ENCODE results near the gene NETO1. TPM values are rescaled to one million over a fixed set of nuclear protein-coding genes. Genes with fewer than 3 reads are reported as not detected.

The NETO1 gene
- total and polyA plus RNA-seq, 4 donors: not detected

GRCh38 chr18:72819050-72819449 is 48.7 kb downstream of the NETO1 start (continued):
- no peak for TF ChIP-seq REST (IDR thresholded peaks at IDR 0.05)
- TF ChIP-seq FOXA2 (IDR thresholded peaks at IDR 0.05): no peak
- TF ChIP-seq YY1 (IDR thresholded peaks at IDR 0.05): no peak
- TF ChIP-seq GABPA (IDR thresholded peaks at IDR 0.05 in 1 of 2, conservative IDR thresholded peaks at IDR 0.05 in 1 of 2): no peak
- no peak for TF ChIP-seq ATF3 (IDR thresholded peaks at IDR 0.05)

- DNase-seq (ENCODE audit: low spot score): no peak
- TF ChIP-seq MAX (IDR thresholded peaks at IDR 0.05) (no peak), JUND (IDR thresholded peaks at IDR 0.05) (no peak)
- no peak overlapping the region for H3K9ac ChIP-seq (ENCODE audit: low read depth in 1 of 2, low read length in 2 of 2)
- H3K4me3 ChIP-seq (ENCODE audit: low read depth in 1 of 3, low read length in 3 of 3): no peak overlapping the region
- peaks cover 0 to 5% (median 0%) of the 10 kb centered on the region in 4 donors for H3K27me3 ChIP-seq (ENCODE audit: control insufficient read depth in 4 of 4, insufficient read depth in 4 of 4, low read length in 3 of 4)
- H3K36me3 ChIP-seq (ENCODE audit: control insufficient read depth in 4 of 4, insufficient read depth in 3 of 4, low read depth in 1 of 4, low read length in 3 of 4): no peaks in the 10 kb centered on the region
- no peaks in the 10 kb centered on the region for H3K9me3 ChIP-seq (ENCODE audit: control insufficient read depth in 4 of 4, low read length in 3 of 4)
- no peaks in the 10 kb centered on the region for H3K4me1 ChIP-seq (ENCODE audit: control insufficient read depth in 4 of 4, insufficient read depth in 4 of 4, low read length in 3 of 4)
- H3K27ac ChIP-seq (ENCODE audit: low read depth in 1 of 2, low read length in 2 of 2): no peak overlapping the region
- WGBS: 67% methylated on average over 7 of the region's 7 CpGs
Observed at GRCh38 chr18:72811047-72811446, 56.7 kb downstream of the NETO1 start.

- 47% methylated on average over 2 of the region's 2 CpGs for WGBS
Observed at GRCh38 chr18:72808680-72809079, 59.1 kb downstream of the NETO1 start.

GRCh38 chr18:72799106-72799505 is 68.7 kb downstream of the NETO1 start:
- Histone ChIP-seq H3K4me3 (ENCODE audit: low read depth in 1 of 3, low read length in 3 of 3) (no peak overlapping the region), H3K27ac (ENCODE audit: low read depth in 1 of 2, low read length in 2 of 2) (no peak overlapping the region), H3K9ac (ENCODE audit: low read depth in 1 of 2, low read length in 2 of 2) (no peak overlapping the region), H3K27me3 (ENCODE audit: control insufficient read depth in 4 of 4, insufficient read depth in 4 of 4, low read length in 3 of 4) (no peaks in the 10 kb centered on the region), H3K4me1 (ENCODE audit: control insufficient read depth in 4 of 4, insufficient read depth in 4 of 4, low read length in 3 of 4) (no peaks in the 10 kb centered on the region), H3K9me3 (ENCODE audit: control insufficient read depth in 4 of 4, low read length in 3 of 4) (no peaks in the 10 kb centered on the region), H3K36me3 (ENCODE audit: control insufficient read depth in 4 of 4, insufficient read depth in 3 of 4, low read depth in 1 of 4, low read length in 3 of 4) (no peaks in the 10 kb centered on the region)
- DNase-seq (ENCODE audit: low spot score): no peak
- TF ChIP-seq JUND (IDR thresholded peaks at IDR 0.05) (no peak), RAD21 (IDR thresholded peaks at IDR 0.05) (no peak)
- 69% methylated on average over 3 of the region's 3 CpGs for WGBS

More at GRCh38 chr18:72808680-72809079, 59.1 kb downstream of the NETO1 start:
- Histone ChIP-seq H3K27ac (ENCODE audit: low read depth in 1 of 2, low read length in 2 of 2) (no peak overlapping the region), H3K36me3 (ENCODE audit: control insufficient read depth in 4 of 4, insufficient read depth in 3 of 4, low read depth in 1 of 4, low read length in 3 of 4) (no peaks in the 10 kb centered on the region), H3K27me3 (ENCODE audit: control insufficient read depth in 4 of 4, insufficient read depth in 4 of 4, low read length in 3 of 4) (peaks cover 0 to 5% (median 0%) of the 10 kb centered on the region in 4 donors), H3K4me1 (ENCODE audit: control insufficient read depth in 4 of 4, insufficient read depth in 4 of 4, low read length in 3 of 4) (no peaks in the 10 kb centered on the region), H3K4me3 (ENCODE audit: low read depth in 1 of 3, low read length in 3 of 3) (no peak overlapping the region), H3K9ac (ENCODE audit: low read depth in 1 of 2, low read length in 2 of 2) (no peak overlapping the region), H3K9me3 (ENCODE audit: control insufficient read depth in 4 of 4, low read length in 3 of 4) (no peaks in the 10 kb centered on the region)
- DNase-seq (ENCODE audit: low spot score): no peak
- no peak for TF ChIP-seq YY1 (IDR thresholded peaks at IDR 0.05)
- no peak for TF ChIP-seq MAX (IDR thresholded peaks at IDR 0.05)
